ENCODE results near the gene CCDC54.

CCDC54 gene

GRCh38 chr3:107410606-107411005 lies 33.4 kb downstream of the CCDC54 start:
- Histone ChIP-seq H3K4me2 (ENCODE audit: low read depth, low read length, poor library complexity, severe bottlenecking) (no peak overlapping the region), H3K36me3 (ENCODE audit: insufficient read depth, low read length) (no peaks in the 10 kb centered on the region), H3K79me2 (ENCODE audit: insufficient read depth, low read length) (no peaks in the 10 kb centered on the region), H3K27me3 (ENCODE audit: insufficient read depth, low read length, poor library complexity, severe bottlenecking) (no peaks in the 10 kb centered on the region), H3F3A (ENCODE audit: low read depth) (no peaks in the 10 kb centered on the region), H2AFZ (ENCODE audit: low read length) (no peak overlapping the region), H3K4me3 (ENCODE audit: low read length, poor library complexity, severe bottlenecking) (no peak overlapping the region), H4K20me1 (ENCODE audit: insufficient read depth, low read length, poor library complexity, severe bottlenecking) (no peaks in the 10 kb centered on the region), H3K9me3 (ENCODE audit: insufficient read depth, low read depth, low read length) (peaks cover 13% of the 10 kb centered on the region), H3K9ac (ENCODE audit: low read depth, low read length, poor library complexity, severe bottlenecking) (no peak overlapping the region), H3K4me1 (ENCODE audit: insufficient read depth, low read length, poor library complexity, severe bottlenecking) (peaks cover 7% of the 10 kb centered on the region), H3K9me2 (replicated peaks; ENCODE audit: low read depth, low read length) (no peaks in the 10 kb centered on the region)
- TF ChIP-seq EZH2phosphoT487 (IDR thresholded peaks at IDR 0.05; ENCODE audit: borderline replicate concordance) (no peak), CTCF (conservative IDR thresholded peaks at IDR 0.05; ENCODE audit: low read length) (no peak)

- peaks cover 13% of the 10 kb centered on the region for H3K9me3 ChIP-seq (ENCODE audit: insufficient read depth, low read depth, low read length)
- H3K4me1 ChIP-seq (ENCODE audit: insufficient read depth, low read length, poor library complexity, severe bottlenecking), result peaks cover 7% of the 10 kb centered on the region
- H3K4me3 ChIP-seq (ENCODE audit: low read length, poor library complexity, severe bottlenecking), result no peak overlapping the region
- H3K36me3 ChIP-seq (ENCODE audit: insufficient read depth, low read length), result no peaks in the 10 kb centered on the region
- no peak overlapping the region for H3K9ac ChIP-seq (ENCODE audit: low read depth, low read length, poor library complexity, severe bottlenecking)
- no peaks in the 10 kb centered on the region for H3K79me2 ChIP-seq (ENCODE audit: insufficient read depth, low read length)
- H3K4me2 ChIP-seq (ENCODE audit: low read depth, low read length, poor library complexity, severe bottlenecking), result no peak overlapping the region
- no peak for TF ChIP-seq EZH2phosphoT487 (IDR thresholded peaks at IDR 0.05; ENCODE audit: borderline replicate concordance)
- TF ChIP-seq CTCF (conservative IDR thresholded peaks at IDR 0.05; ENCODE audit: low read length), result no peak
- H3F3A ChIP-seq (ENCODE audit: low read depth), result no peaks in the 10 kb centered on the region
- H3K27me3 ChIP-seq (ENCODE audit: insufficient read depth, low read length, poor library complexity, severe bottlenecking), result no peaks in the 10 kb centered on the region
- no peak overlapping the region for H2AFZ ChIP-seq (ENCODE audit: low read length)
- H4K20me1 ChIP-seq (ENCODE audit: insufficient read depth, low read length, poor library complexity, severe bottlenecking), result no peaks in the 10 kb centered on the region
- H3K9me2 ChIP-seq (replicated peaks; ENCODE audit: low read depth, low read length), result no peaks in the 10 kb centered on the region
These were observed 33.8 kb downstream of the CCDC54 start for GRCh38 chr3:107411056-107411455.

DNA sequence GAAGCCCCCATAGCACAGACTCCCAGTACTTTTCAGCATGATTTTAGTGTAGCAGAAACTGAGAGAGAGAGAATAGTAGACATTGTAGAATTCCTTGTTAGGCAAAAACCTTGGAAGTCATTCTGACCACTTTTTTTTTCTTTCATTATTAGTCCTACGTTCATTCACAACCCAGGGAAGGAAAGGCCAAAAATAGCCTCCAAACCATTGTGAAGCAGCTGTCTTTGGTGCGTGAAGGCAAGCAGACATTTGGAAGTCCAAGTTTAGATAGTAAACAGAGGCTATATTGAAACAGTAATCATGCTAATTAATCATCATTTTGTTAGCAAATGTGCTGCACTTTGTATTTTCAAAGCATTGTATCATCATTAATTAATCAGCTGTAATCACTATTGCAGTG lies 34.5 kb downstream of the CCDC54 start:
- no peaks in the 10 kb centered on the region for H3K79me2 ChIP-seq (ENCODE audit: insufficient read depth, low read length)
- H4K20me1 ChIP-seq (ENCODE audit: insufficient read depth, low read length, poor library complexity, severe bottlenecking), result no peaks in the 10 kb centered on the region
- H3K27me3 ChIP-seq (ENCODE audit: insufficient read depth, low read length, poor library complexity, severe bottlenecking), result no peaks in the 10 kb centered on the region
- no peaks in the 10 kb centered on the region for H3K9me2 ChIP-seq (replicated peaks; ENCODE audit: low read depth, low read length)
- TF ChIP-seq EZH2phosphoT487 (IDR thresholded peaks at IDR 0.05; ENCODE audit: borderline replicate concordance), result no peak
- no peak for TF ChIP-seq CTCF (conservative IDR thresholded peaks at IDR 0.05; ENCODE audit: low read length)
- no peaks in the 10 kb centered on the region for H3K36me3 ChIP-seq (ENCODE audit: insufficient read depth, low read length)
- H2AFZ ChIP-seq (ENCODE audit: low read length), result no peak overlapping the region
- H3K9ac ChIP-seq (ENCODE audit: low read depth, low read length, poor library complexity, severe bottlenecking), result no peak overlapping the region
- H3F3A ChIP-seq (ENCODE audit: low read depth), result no peaks in the 10 kb centered on the region
- H3K9me3 ChIP-seq (ENCODE audit: insufficient read depth, low read depth, low read length), result peaks cover 13% of the 10 kb centered on the region
- H3K4me3 ChIP-seq (ENCODE audit: low read length, poor library complexity, severe bottlenecking), result no peak overlapping the region
- no peak overlapping the region for H3K4me2 ChIP-seq (ENCODE audit: low read depth, low read length, poor library complexity, severe bottlenecking)
- peaks cover 7% of the 10 kb centered on the region for H3K4me1 ChIP-seq (ENCODE audit: insufficient read depth, low read length, poor library complexity, severe bottlenecking)

All from Loucy (cell line).